Muscle of arm (tissue), 12 donors: ENCODE measurements around the gene PTPRQ. TPM values are rescaled to one million over a fixed set of nuclear protein-coding genes. Genes with fewer than 3 reads are reported as not detected.
"Not testable (repeated sequence)": the region's sequence is repeated elsewhere in the genome, so short reads cannot be mapped to it uniquely, and the experiment has no call there.

Source experiments
- DNase-seq: peaks from one replicate; pipeline ENCODE4 v3.0.0-alpha.2; 2013
- polyA plus RNA-seq, 12 donors: library from polyadenylated mRNA; unstranded; fragments of 120-200 nt; gene quantifications; one replicate each; pipeline ENCODE4 v1.2.1, GENCODE V29; 2013; ENCODE audit not compliant: insufficient read length in 12 of 12

The PTPRQ gene
- polyA plus RNA-seq, 12 donors, result 0.37 to 2.8 (median 1.3) TPM; not detected in 2

- DNase-seq, result no peak
Observed at GRCh38 chr12:80469681-80470080, 25.6 kb downstream of the PTPRQ start.

DNA sequence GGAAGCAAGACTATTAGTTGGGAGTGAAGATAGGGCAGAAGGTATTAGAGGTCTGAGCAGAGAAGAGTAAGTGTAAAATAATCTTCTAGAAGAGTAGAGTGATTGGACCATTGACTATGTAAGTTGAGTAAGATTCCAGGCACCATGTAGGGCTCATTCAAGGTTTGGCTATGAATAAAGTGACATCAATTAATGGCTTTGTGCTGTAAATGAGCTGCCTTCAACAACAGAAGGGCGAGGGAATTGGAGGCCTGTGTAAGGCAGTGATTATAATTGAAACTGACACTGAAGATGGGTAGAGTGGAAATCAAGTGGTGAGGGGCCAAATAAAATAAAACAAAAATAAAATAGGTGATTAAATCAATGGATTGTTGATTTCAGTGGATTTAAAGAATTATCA, 26.4 kb downstream of the PTPRQ start:
- DNase-seq, result no peak

GRCh38 chr12:80472236-80472635, 28.2 kb downstream of the PTPRQ start:
- no peak for DNase-seq

DNA sequence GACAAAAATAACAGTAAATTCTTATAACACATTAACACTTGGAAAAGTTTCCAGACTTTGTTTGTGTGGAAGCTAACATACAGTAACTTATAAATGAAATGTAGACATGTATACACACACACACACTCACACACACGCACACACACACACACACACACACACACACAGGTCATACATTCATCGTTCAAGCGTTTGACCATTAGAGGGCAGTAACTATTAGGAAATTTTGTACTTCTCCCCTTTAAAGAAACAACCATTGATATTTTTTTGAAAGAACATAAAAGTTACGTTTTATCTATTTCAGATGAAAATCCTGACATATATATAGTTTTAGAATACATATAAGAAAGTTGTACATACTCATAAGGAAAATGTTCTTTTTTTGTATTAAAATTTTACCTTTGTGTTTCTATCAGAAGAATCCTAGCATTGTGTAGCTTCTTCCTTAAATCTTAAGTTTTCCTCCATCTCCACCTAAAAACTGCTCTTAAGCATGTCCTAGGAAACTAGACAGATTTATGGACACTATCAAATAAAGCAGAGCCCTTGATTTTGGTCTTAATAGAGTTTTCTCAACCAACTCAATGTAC, 29.0 kb downstream of the PTPRQ start:
- DNase-seq, result peak; percentile 43

DNA sequence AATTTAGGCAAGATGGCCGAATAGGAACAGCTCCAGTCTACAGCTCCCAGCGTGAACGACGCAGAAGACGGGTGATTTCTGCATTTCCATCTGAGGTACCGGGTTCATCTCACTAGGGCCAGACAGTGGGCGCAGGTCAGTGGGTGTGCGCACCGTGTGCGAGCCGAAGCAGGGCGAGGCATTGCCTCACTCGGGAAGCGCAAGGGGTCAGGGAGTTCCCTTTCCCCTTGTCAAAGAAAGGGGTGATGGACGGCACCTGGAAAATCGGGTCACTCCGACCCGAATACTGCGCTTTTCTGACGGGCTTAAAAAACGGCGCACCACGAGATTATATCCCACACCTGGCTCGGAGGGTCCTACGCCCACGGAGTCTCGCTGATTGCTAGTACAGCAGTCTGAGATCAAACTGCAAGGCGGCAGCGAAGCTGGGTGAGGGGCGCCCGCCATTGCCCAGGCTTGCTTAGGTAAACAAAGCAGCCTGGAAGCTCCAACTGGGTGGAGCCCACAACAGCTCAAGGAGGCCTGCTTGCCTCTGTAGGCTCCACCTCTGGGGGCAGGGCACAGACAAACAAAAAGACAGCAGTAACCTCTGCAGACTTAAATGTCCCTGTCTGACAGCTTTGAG, 33.6 kb downstream of the PTPRQ start:
- not testable (repeated sequence) for DNase-seq

GRCh38 chr12:80484746-80485145, 40.7 kb downstream of the PTPRQ start:
- no peak for DNase-seq

DNA sequence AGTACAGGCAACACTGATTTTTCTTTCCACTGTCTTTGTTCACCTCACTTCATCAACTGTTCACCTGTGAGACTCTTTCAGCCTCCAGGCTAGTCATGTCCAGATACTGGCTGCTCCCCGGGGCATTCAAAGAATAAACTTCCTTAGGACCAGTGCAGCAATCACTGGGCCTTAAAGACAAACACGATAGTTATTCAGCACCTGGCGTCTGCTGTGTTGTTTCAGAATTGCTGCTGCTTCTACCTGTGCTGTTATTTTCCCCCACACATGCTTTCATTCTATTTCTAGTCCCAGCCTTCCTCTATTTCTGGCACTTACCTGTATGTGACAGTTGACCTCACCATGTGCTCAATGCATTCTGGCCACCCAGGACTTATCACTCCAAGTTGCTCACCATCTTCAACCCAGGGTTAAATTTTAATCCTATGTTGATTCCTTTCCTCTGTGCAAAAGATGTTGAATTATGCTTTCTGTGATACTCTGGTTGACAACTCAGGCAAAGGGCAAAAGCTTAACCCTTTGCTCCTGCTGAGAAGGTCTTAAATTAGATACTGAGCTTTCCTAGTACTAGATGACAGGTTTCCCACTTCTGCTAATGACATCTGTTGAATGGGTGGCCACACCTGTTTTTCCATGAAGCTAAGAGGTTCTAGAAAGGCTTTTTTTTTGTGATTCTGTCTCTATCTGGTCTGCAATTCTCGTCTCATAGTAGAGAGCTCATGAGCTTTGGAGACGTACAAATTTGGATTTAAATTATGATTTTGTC, 41.4 kb downstream of the PTPRQ start:
- no peak for DNase-seq

GRCh38 chr12:80490329-80490728, 46.3 kb downstream of the PTPRQ start:
- no peak for DNase-seq

- no peak for DNase-seq
Observed at GRCh38 chr12:80491166-80491565, 47.1 kb downstream of the PTPRQ start.

- DNase-seq, result no peak
Observed at GRCh38 chr12:80493466-80493865, 49.4 kb downstream of the PTPRQ start.

- no peak for DNase-seq
Observed at GRCh38 chr12:80494836-80495235, 50.8 kb downstream of the PTPRQ start.

DNA sequence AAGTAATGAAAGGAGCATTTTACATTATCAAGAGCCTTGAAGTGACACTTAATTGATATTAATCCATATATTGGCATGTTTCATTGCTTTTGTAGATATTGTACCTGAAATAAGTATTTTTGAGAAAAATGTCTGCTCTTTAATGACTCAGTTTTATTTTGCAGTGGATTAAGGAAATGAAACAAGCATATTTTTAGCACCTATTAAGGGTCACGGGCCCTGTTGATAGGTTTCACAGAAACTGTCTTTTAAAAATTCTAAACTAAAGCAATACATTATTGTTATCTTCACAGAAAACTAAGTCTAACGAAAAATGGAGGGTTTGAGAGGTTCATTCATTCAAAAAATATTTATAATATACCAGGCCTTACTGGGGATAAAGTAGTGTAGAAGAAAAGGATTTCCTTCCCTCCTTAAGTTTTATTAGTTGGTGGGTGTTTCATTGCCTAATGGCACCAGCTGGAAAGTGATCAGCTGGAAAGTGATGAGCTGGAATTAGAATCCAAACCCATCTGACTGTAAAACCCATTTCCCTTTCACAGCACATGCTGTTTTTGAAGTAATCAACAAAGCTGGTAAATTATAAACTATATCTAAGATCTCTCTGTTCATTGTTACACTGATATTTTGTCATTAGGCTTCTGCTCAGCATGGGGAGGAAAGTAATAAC, 54.2 kb downstream of the PTPRQ start:
- DNase-seq, result no peak

DNA sequence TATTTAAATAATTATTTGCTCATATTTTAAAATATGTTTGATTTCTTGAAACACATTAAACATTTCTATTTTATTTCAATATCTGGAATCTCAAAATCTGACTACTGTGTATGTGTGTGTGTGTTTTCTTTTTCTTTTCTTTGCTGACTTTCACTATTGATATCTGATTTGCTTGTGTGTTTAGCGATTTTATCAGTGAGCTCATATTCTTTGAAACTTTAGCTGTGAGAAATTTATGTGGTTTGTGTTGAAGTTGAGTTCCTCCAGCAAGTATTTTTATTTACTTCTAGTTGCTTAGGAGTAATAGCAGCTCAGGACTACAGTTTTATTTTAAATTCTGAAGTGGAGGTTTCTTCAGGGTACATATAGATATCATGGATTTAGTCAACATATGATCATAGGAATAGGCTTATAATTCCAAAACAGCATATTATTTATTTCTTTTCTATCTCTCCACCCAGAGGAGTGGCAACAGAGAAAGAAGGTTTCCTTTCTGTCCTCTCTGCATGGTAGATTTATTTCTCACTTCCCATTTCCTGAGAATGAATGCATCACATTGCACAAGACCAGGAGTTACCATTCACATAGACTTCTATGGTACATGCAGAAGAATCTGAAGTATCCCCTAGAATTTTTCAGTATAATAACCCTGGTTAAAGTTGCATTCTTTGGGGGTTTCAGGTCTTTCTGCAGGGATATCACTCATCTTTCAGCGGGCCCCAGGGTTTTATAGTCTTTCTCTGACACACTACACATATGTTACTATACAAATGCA, 60.5 kb downstream of the PTPRQ start:
- DNase-seq, result no peak

DNA sequence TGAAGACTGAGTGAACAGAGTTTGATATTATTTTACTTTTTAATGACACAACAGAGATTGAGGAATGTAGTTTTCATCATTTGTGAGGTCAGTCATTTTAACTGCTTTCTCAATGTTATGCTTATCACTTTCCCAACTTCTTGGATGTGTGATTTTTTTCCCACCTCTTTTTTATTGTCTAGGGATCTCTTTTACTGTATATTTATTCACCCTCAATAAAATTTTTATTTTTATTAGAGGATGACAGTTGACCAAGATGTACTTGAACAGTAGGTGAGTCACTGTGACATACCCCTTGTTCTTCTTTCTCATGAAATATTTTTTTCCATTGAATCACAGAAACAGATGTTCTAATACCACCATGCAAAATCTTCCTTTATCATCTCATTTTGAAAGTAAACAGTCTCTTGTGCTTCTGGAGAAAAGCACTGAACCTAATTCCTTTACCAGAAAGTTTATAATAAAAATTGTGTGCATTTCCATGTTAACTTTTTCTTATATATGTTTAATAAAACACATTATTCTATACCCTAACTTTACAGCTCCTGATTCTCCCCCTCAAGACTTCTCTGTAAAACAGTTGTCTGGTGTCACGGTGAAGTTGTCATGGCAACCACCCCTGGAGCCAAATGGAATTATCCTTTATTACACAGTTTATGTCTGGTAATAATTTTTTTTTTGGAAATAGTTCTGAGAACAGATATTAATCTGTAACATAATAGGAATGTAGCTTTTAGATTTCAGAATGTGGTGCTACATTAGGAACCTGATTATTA, 65.9 kb downstream of the PTPRQ start:
- DNase-seq, result peak; percentile 62

DNA sequence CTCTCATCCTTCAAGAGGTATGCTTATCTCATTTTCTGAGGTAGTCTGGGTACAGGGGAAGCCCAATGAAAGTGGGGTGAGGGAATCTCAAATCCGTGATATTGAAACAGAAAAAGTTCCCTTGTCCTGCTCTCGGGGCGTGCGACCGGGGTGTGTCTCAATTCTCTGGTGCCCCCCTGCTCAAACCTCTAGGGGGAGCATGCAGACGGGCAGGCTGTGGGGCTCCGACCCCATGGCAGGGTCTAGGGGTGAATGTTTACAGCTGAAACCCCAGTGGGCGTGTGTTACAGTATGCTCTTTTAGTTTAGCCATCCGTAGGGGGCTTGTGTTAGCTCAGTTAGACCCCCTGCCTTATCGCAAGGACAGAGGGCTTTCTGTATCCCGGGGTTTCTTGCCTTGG, 68.7 kb downstream of the PTPRQ start:
- no peak for DNase-seq

DNA sequence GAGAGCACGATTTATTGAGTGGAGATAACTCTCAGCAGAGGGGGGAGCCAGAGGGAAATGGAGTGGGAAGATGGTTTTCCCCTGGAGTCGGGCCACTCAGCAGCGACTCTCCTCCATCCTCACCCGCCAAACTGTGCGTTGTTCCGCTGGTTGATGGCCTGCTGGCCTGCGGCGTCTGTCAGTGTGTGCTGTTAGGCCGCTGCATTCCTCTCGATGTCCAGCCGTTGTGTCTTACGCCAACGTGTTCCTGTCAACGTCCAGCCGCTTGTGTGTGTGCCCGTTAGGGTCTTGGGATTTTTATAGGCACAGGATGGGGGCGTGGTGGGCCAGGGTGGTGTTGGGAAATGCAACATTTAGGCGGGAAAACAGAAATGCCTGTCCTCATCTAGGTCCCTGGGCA, 69.2 kb downstream of the PTPRQ start:
- no peak for DNase-seq

DNA sequence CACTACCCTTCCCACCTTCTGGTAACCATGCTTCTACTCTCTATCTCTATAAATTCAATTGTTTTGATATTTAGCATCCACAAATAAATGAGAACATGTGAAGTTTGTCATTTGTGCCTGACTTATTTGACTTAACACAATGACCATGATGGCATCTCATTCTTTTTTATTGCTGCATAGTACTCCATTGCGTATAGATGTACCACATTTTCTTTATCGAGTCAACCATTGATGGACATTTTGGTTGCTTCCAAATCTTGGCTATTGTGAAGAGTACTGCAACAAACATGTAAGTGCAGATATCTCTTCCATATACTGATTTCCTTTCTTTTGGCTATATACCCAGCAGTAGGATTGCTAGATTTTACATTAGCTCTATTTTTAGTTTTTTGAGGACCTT, 73.6 kb downstream of the PTPRQ start:
- no peak for DNase-seq

- DNase-seq, result no peak
Observed at GRCh38 chr12:80531646-80532045, 87.6 kb downstream of the PTPRQ start.

GRCh38 chr12:80539029-80539428, 95.0 kb downstream of the PTPRQ start:
- no peak for DNase-seq

GRCh38 chr12:80549298-80549697, 105.3 kb downstream of the PTPRQ start:
- no peak for DNase-seq

DNA sequence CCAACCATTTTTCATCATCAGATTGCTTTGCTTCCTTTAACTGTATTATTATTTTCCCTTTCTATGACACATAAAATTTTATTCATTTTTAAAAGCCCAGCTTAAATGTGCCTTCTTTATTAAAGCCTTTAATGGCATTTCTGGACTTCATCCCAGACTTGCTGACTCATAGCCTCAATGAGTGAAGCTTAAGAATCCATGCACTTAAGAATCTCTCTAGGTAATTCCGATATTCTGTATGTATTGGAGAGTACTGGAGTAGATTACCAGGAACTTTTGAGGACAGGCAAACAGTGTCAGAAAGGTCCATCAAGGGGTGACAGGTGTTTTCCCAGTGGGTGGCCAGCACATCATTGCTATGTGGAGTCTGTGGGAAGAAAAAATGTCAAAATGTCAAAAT, 107.9 kb downstream of the PTPRQ start:
- DNase-seq, result peak; percentile 35
